Natural killer cell (primary cell): Measurements from ENCODE around the gene BLOC1S6. TPM values are rescaled to one million over a fixed set of nuclear protein-coding genes. Genes with fewer than 3 reads are reported as not detected.
"Not testable (repeated sequence)": the region's sequence is repeated elsewhere in the genome, so short reads cannot be mapped to it uniquely, and the experiment has no call there.

Source experiments
- ATAC-seq, 3 donors: fragments of 150-1000 bp in 2 of 3; fragments of 200-7000 bp in 1 of 3; cut with Tn5 transposase; 1 replicate in 1 of 3; 2 replicates in 2 of 3; pipeline ENCODE4 v1.10.0; 2021; ENCODE audit warnings: mild to moderate bottlenecking in 2 of 3, moderate library complexity in 2 of 3
- DNase-seq, 2 donors: peaks; one replicate each; pipeline versions ENCODE4 v3.0.0 to v3.0.0-alpha.2; 2013 to 2021; ENCODE audit warnings: mixed read lengths in 1 of 2
- H3K27ac ChIP-seq: one replicate; pipeline ENCODE4 v1.5.1; 2013; ENCODE audit warnings: mild to moderate bottlenecking, low read length
- H3K27me3 ChIP-seq: one replicate; pipeline ENCODE4 v1.6.1; 2013; ENCODE audit warnings: low read length; ENCODE audit not compliant: control insufficient read depth, insufficient read depth
- H3K36me3 ChIP-seq: one replicate; pipeline ENCODE4 v1.6.1; 2013; ENCODE audit warnings: low read length; ENCODE audit not compliant: control insufficient read depth, insufficient read depth
- H3K4me1 ChIP-seq: one replicate; pipeline ENCODE4 v1.6.1; 2013; ENCODE audit warnings: low read length; ENCODE audit not compliant: control insufficient read depth, insufficient read depth
- H3K4me3 ChIP-seq: one replicate; pipeline ENCODE4 v1.5.1; 2013; ENCODE audit warnings: low read length
- H3K9me3 ChIP-seq: one replicate; pipeline ENCODE4 v1.6.1; 2013; ENCODE audit warnings: low read length; ENCODE audit not compliant: control insufficient read depth, insufficient read depth
- H3K27ac Mint-ChIP-seq, 2 donors: one replicate each; pipeline ENCODE4 v1.8.0; 2022; ENCODE audit warnings: mild to moderate bottlenecking in 2 of 2, mixed read lengths in 2 of 2, moderate library complexity in 1 of 2
- H3K27me3 Mint-ChIP-seq, 2 donors: one replicate each; pipeline ENCODE4 v1.8.0; 2022; ENCODE audit warnings: low read depth in 2 of 2, mixed read lengths in 2 of 2
- H3K36me3 Mint-ChIP-seq: one replicate; pipeline ENCODE4 v1.8.0; 2022; ENCODE audit warnings: mixed read lengths
- H3K4me1 Mint-ChIP-seq, 2 donors: one replicate each; pipeline ENCODE4 v1.8.0; 2022; ENCODE audit warnings: mixed read lengths in 2 of 2
- H3K4me3 Mint-ChIP-seq: one replicate; pipeline ENCODE4 v1.8.0; 2022; ENCODE audit warnings: mild to moderate bottlenecking, moderate library complexity, mixed read lengths
- H3K9me3 Mint-ChIP-seq, 2 donors: one replicate each; pipeline ENCODE4 v1.8.0; 2022; ENCODE audit warnings: mixed read lengths in 2 of 2
- CTCF ChIP-seq: fragments of 200-600 bp; IDR thresholded peaks from one replicate; pipeline ENCODE4 v1.8.0; 2022; ENCODE audit warnings: antibody characterized with exemption
- WGBS: methylation state at CpG from one replicate; pipeline ENCODE4 v1.1.7; 2013; ENCODE audit warnings: missing lambda C conversion rate; ENCODE audit not compliant: insufficient coverage; 5-methylcytosine and 5-hydroxymethylcytosine counted together
- intact Hi-C: fragments of 100-400 bp; cut with micrococcal nuclease; formaldehyde crosslinking; loops from one replicate; pipeline ENCODE4 v1.14.2; 2022
- total RNA-seq, 4 donors: library from RNA; stranded (reverse); fragments of 120-200 nt in 1 of 4; gene quantifications; one replicate each; pipeline versions ENCODE4 v1.2.3 to v1.2.4, GENCODE V29; 2013 to 2022

Gene BLOC1S6
- total RNA-seq, 3 donors from 2014 or later (not counting 1 experiment from before 2014, with no cell fraction given): 63.4 to 81.3 (median 65.6) TPM

- Histone ChIP-seq H3K9me3 (no peaks in the 10 kb centered on the region), H3K4me3 (no peak overlapping the region), H3K4me1 (peaks cover 22% of the 10 kb centered on the region), H3K27ac (no peak overlapping the region), H3K36me3 (peaks cover 2% of the 10 kb centered on the region), H3K27me3 (no peaks in the 10 kb centered on the region)
- ATAC-seq: no peak
- H3K27me3 Mint-ChIP-seq: no peaks in the 10 kb centered on the region
- 90% methylated on average over 3 of the region's 3 CpGs for WGBS
- peaks cover 42 to 51% of the 10 kb centered on the region in 2 donors for H3K4me1 Mint-ChIP-seq
- peaks cover 0 to 3% of the 10 kb centered on the region in 2 donors for H3K9me3 Mint-ChIP-seq
- no peak for DNase-seq
- intact Hi-C loops: no loop called here
- no peak for TF ChIP-seq CTCF
- H3K27ac Mint-ChIP-seq: no peak overlapping the region
- H3K4me3 Mint-ChIP-seq: no peak overlapping the region
- H3K36me3 Mint-ChIP-seq: no peaks in the 10 kb centered on the region
Measured at GRCh38 chr15:45646220-45646619, 59.0 kb downstream of the BLOC1S6 start.

- Mint-ChIP-seq H3K27ac (no peak overlapping the region), H3K4me3 (no peak overlapping the region), H3K36me3 (no peaks in the 10 kb centered on the region), H3K9me3 (peaks cover 0 to 3% of the 10 kb centered on the region in 2 donors), H3K4me1 (peaks cover 42 to 47% of the 10 kb centered on the region in 2 donors), H3K27me3 (no peaks in the 10 kb centered on the region)
- Histone ChIP-seq H3K27me3 (no peaks in the 10 kb centered on the region), H3K27ac (no peak overlapping the region), H3K36me3 (no peaks in the 10 kb centered on the region), H3K9me3 (no peaks in the 10 kb centered on the region), H3K4me1 (peaks cover 16% of the 10 kb centered on the region), H3K4me3 (no peak overlapping the region)
- no peak for DNase-seq
- ATAC-seq: no peak
- no peak for TF ChIP-seq CTCF
- WGBS: over 99% methylated on average over 5 of the region's 6 CpGs
- intact Hi-C loops: no loop called here
Measured at GRCh38 chr15:45647828-45648227, 60.6 kb downstream of the BLOC1S6 start.

- Mint-ChIP-seq H3K27ac (peak overlapping the region; percentile 12 to 54), H3K4me3 (no peak overlapping the region)
- peaks cover 22% of the 10 kb centered on the region for H3K4me1 ChIP-seq
Measured at GRCh38 chr15:45648521-45649200, 61.5 kb downstream of the BLOC1S6 start.

GRCh38 chr15:45650007-45650406 is 62.8 kb downstream of the BLOC1S6 start:
- intact Hi-C loops: not testable (repeated sequence)

More at GRCh38 chr15:45648521-45649200, 61.5 kb downstream of the BLOC1S6 start:
- DNase-seq (no peak), ATAC-seq (no peak)
- no peak for TF ChIP-seq CTCF
- H3K36me3 Mint-ChIP-seq: no peaks in the 10 kb centered on the region
- no peaks in the 10 kb centered on the region for H3K36me3 ChIP-seq
- WGBS: 92% methylated on average over 4 of the region's 4 CpGs
- peaks cover 46 to 55% of the 10 kb centered on the region in 2 donors for H3K4me1 Mint-ChIP-seq
- intact Hi-C loops: no loop called here
- H3K27me3 Mint-ChIP-seq: no peaks in the 10 kb centered on the region
- peaks cover 0 to 3% of the 10 kb centered on the region in 2 donors for H3K9me3 Mint-ChIP-seq
- H3K27ac ChIP-seq: no peak overlapping the region
- H3K9me3 ChIP-seq: no peaks in the 10 kb centered on the region
- H3K4me3 ChIP-seq: no peak overlapping the region
- no peaks in the 10 kb centered on the region for H3K27me3 ChIP-seq

More at GRCh38 chr15:45650007-45650406, 62.8 kb downstream of the BLOC1S6 start:
- H3K4me3 ChIP-seq, H3K27me3 ChIP-seq, H3K9me3 Mint-ChIP-seq, H3K36me3 Mint-ChIP-seq, DNase-seq, H3K9me3 ChIP-seq, H3K27ac ChIP-seq, H3K36me3 ChIP-seq, H3K27me3 Mint-ChIP-seq: not testable (repeated sequence)
- H3K27ac Mint-ChIP-seq: peak overlapping the region; percentile 82 to 85
- 79% methylated on average over 11 of the region's 11 CpGs for WGBS
- H3K4me1 ChIP-seq: peaks cover 24% of the 10 kb centered on the region
- peak overlapping the region; percentile 72 for H3K4me3 Mint-ChIP-seq
- peak; percentile 76 to 79 (median 78) for ATAC-seq
- peaks cover 49 to 57% of the 10 kb centered on the region in 2 donors for H3K4me1 Mint-ChIP-seq
